GM19463 (cell line): Measurements from ENCODE around the gene FIG4.
"Not testable (repeated sequence)": the region's sequence is repeated elsewhere in the genome, so short reads cannot be mapped to it uniquely, and the experiment has no call there.

ENCODE experiments used
- ATAC-seq: cut with Tn5 transposase; IDR thresholded peaks from one replicate; pipeline ENCODE4 v1.9.1; 2021; ENCODE audit warnings: mild to moderate bottlenecking, moderate library complexity; ENCODE audit not compliant: unreplicated experiment

FIG4 gene

DNA sequence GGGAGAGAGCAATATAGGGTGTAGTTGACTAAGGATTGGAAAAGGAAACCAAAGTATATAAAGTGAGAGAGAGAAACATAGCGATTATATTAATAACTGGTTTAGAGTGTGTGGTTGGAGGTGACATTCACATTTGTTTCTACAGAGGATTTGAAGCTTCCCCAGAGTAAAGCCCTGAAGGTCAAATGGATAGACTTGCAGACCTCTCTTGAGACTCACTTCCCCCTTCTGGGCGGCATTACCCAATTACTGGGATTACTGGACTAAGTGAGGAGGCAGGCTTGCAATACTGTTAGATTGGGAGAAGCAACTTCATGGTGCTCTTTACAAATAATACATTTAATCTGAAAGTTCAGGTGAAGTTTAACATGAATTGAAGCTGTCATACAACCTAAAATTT, 10.7 kb downstream of the FIG4 start:
- no peak for ATAC-seq

DNA sequence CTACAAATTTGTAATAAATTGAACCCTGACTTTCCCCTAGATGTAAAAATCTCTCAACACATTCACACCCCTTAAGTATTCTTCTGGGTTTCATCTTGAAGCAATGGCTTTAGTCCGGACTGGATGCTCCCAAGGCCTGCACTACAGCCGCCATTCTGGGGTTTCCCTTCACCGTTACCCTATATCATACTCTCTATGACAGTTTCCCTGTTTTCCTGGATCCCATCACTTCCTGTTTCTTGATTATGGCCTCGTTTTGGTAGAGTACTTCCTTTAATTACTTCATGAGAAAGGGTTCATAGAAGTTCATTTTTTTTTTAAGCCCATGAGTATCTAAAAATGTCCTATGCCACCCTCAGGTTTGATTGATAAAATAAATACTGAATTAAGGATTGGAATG, 11.7 kb downstream of the FIG4 start:
- no peak for ATAC-seq

DNA sequence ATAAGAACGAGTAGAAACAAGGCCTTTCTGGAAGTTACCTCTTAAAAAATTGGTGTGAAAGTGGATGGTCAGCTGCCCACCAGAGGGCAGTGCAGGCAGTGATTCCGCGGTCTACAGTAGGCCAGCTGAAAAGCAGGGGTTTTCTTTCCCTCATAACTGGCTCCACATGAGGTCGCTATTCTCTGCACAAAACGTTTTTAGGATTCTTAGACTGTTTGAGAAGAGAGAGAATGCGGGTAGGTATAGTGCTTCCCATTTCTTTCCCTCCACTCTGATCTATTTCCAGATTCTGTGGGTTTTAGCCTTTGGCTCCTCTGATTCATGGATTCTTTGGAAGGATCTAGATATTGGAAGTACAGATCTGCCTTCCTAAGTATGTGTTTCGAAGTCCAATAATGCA, 14.2 kb downstream of the FIG4 start:
- no peak for ATAC-seq

DNA sequence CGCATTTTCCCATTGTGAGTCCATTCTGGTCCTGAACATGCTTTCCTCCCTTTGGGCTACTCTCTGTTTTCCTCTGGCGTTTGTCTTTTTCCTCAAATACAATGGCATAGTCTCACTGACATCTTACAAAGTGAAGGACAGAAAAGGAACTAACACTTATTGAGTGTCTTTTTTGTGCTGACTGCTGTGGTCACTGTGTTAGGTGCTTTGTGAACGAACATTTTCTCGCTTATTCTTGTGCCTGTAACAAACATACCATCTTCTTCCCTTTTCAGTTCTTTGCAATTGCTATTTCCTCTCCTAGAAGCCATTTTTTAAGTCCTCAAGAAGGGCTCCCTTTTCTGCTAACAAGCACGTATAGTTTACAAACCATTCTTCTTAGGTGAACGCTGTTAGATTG, 15.4 kb downstream of the FIG4 start:
- ATAC-seq, result no peak

DNA sequence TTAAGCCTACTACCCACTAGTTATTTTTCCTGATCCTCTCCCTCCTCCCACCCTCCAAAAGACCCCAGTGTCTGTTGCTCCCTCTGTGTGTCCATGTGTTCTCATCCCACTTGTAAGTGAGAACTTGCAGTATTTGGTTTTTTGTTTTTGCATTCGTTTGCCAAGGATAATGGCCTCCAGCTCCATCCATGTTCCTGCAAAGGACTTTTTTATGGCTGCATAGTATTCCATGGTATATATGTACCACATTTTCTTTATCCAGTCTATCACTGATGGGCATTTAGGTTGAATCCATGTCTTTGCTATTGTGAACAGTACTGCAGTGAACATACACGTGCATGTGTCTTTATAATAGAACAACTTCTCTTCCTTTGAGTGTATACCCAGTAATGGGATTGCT, 17.0 kb downstream of the FIG4 start:
- ATAC-seq, result not testable (repeated sequence)

DNA sequence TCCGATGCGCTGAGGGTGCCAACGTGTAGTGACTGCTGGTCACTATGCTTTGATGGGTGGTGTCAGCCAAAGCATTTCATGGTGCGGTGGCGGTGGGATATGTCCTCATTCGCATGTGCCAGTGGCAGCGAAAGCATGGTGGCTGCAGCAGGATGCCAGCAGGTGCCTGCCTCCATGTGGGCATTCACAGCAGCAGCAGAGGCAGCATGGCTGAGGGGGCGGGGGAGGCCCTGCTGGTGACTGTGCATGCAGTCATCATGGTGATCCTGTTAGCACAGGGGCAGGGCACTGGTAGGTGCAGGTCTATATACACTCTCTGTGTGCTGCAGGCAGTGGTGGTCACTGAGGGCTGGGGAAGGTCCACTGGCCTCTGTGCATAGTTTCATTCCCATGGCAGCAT, 22.0 kb downstream of the FIG4 start:
- no peak for ATAC-seq

DNA sequence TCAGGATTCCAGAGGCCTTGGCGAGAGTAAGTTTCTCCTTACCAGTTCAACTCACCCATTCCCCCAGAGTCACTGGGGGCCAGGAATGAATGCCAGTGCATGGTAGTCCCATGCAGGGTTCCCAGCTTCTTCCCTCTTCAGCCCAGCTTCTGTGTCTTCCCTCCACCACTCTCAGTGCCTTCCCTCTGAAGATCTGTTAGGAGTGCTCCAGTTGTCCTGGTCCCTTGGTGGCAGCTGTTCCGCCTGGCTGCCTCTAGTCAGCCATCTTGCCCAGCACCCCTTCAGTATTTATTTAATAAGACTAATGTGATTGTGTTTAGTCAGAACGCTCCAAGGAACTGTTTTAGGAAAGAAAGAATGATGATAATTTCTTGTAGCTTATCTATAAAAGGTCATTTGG, 23.1 kb downstream of the FIG4 start:
- ATAC-seq, result no peak

DNA sequence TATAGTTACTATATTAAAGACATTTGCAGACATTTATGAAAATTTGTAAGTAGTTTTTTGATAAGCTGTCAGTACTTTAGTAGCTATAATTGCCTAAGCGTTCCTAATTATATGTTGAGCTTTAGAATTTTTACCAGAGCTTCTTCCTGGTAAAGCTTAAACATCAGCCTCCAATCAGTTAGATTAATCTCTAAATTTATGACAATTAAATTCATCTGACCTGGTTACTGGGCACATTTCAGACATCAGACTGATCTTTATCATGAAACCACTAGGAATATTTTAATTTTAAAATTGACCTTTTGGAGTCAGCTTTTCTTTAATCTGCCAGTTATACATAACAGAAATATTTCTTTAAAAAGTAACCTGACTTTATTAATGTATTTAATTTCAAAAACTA, 23.5 kb downstream of the FIG4 start:
- ATAC-seq, result no peak

DNA sequence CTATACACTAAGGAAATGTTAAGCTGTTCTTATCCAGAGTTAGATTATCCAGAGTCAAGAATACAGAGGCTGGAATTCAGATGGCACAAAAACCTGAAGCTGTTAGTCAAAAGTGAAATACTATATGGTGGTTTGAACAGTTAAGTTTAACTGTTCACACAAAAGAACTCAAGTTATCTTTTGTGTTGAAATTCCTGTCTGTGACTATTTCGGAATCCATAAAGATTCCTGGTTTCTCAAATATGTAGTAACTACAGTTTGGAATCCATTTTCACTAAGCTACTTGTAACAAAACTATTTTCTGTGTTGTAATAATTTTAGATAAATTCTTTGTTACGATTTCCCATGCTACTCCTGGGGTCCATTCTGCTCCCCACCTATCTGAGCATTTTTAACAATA, 24.5 kb downstream of the FIG4 start:
- no peak for ATAC-seq

DNA sequence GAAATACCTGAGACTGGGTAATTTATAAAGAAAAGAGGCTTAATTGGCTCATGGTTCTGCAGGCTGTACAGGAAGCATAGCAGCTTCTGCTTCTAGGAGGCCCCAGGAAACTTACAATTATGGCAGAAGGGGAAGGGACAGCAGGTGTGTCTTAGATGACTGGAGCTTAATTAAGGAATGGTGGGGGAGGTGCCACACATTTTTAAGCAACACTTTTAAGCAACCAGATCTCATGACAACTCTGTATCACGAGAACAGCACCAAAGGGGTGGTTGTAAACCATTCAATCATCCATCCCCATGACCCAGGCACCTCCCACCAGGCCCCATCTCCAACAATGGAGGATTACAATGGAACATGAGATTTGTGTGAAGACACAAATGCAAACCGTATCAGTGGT, 26.9 kb downstream of the FIG4 start:
- ATAC-seq, result no peak

DNA sequence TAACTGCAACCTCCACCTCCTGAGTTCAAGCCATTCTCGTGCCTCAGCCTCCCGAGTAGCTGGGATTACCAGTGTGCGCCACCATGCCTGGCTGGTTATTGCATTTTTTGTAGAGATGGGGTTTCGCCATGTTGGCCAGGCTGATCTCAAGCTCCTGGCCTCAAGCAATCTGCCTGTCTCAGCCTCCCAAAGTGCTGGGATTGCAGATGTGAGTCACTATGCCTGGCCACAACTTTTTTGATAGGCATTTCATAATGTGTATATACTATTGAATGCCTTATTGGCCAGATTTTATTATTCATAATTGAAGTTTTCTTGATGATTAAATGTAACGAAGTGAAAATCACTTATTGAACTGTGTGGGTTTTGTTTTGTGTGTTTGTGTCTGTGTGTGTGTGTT, 27.9 kb downstream of the FIG4 start:
- ATAC-seq, result no peak

DNA sequence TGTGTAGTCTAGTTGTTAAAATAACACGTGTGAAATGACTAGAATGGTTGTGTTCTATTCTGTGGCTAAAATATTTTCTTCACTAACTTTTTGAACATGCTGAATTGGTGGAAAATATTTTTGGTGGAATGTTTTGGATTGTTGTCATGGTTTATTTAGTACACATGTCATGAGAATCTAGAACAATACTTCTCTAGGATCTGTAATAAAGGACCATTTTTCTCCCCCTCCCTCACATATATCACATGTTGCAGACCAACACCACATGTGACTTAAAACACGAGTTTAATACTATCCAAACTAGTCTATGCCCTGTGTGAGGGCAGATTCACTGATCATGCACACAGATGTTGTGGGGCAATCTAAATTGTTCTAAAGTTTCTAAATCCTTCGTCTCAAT, 29.2 kb downstream of the FIG4 start:
- no peak for ATAC-seq

DNA sequence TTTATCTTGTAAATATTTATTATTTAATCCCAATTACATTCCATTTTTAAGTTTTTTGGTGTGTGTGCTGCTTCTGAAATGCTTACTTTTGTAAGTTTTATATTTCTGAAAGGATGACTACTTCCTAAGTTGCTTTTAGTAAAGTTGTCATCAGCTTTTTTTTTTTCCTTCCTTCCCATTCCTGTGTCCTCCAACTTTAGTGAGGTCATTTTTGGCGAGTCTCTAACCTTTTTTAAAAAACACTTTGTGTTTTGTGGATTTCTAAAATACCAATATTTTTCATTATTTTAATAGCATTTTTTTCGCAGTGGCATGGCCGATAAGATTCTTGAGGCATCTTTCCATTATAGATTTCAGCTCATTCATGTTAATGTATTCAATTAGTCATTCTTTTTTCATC, 30.9 kb downstream of the FIG4 start:
- no peak for ATAC-seq

DNA sequence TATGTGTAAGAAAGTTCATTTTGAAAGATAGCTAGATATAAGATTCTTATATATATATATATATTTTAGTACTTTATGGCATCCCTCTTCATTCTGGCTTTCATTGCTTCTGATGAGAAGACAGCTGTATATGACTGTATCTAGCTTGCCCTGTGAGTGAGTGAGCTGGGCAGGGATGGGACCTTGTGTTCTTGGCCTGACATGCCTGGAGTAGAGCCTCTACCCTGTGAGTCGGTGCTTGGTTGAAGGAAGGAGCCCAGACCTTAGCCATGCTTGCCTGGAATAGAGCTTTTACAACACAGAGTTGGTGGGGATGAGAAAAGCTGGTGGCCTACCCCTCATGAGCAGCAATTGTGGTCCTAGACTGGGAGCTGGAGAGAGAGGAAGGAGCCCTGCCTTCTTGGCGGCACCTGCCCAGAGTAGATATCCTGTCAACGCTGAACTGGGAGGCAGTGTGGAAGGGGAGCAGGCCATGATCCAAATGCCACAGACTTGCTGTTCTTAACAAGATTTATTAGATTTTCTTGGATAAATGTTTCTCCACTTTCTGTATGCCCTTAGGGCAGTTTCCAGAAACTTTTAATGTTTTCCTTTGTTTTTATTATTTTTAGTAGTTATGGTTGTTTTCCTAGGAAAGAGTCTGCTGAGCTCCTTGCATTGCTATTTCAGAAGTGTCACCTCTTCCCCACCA, 31.6 kb downstream of the FIG4 start:
- no peak for ATAC-seq

DNA sequence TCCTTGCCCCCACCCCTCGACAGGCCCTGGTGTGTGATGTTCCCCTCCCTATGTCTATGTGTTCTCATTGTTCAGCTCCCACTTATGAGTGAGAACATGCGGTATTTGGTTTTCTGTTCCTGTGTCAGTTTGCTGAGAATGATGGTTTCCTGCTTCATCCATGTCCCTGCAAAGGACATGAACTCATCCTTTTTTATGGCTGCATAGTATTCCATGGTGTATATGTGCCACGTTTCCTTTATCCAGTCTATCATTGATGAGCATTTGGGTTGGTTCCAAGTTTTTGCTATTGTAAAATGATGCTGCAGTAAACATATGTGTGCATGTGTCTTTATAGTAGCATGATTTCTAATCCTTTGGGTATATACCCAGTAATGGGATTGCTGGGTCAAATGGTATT, 34.2 kb downstream of the FIG4 start:
- ATAC-seq, result not testable (repeated sequence)

DNA sequence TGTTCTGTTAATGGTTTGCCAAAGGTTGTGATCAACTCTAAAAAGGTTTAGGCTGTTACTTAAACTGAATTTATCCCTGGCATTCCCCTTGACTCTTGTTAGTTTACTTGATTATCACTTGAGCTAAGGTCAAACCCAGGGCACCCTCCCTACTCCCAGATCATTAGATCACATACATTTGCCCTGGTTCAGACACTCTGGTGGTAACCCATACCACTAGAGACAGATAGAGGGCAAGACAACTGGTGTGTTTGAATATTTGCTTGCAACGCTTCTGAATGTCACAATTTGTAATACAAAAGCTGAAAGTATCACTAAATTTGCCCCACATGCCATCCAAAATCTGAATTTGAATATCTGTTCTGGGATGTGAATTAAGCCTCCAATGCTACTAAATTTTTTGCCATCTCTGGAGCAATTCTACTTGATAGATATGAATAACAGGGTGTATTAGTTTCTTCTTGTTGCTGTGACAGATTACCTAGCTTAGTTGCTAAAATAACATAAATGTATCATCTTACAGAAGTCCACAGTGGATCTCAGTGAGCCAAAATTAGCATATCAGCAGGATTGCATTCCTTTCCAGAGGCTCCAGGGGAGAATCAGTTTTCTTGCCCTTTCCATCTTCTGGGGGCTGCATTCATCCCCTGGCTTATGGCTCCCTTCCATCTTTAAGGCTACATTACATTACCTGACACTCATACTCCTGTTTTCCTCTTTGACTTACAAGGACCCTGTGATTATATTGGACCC, 45.4 kb downstream of the FIG4 start:
- ATAC-seq, result no peak

DNA sequence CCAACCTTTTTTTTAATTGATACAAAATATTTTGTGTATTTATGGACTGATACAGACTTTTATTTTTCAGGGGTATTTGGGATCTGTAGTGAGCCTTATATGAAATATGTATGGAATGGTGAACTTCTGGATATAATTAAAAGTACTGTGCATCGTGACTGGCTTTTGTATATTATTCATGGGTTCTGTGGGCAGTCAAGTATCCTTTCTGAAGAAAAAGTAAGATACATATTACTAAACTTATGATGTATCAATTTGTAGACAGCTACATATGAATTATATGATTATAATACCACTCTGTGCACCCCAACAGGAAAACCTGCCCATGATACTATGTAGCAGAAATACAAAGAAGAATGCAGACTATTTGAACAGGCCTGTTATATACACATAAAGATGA, 47.2 kb downstream of the FIG4 start:
- no peak for ATAC-seq

DNA sequence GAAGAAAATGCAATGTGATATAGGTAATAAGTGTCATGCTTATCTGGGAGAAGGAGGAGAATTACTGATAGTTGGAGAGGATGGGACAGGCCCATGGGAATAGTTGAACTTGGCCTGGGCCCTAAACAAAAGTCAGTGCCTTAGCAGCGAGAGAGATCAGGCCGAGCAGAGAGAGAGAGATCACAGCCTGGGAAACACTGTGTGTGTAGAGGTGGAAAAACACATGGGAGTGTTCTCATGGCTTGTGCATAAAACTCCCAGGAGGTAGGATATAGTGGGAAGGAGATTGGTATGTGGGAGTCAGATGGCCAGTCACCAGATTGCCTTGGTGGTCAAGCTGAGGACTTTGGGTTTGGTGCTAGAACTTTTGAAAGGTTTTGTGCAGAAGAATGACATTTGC, 47.6 kb downstream of the FIG4 start:
- ATAC-seq, result no peak

DNA sequence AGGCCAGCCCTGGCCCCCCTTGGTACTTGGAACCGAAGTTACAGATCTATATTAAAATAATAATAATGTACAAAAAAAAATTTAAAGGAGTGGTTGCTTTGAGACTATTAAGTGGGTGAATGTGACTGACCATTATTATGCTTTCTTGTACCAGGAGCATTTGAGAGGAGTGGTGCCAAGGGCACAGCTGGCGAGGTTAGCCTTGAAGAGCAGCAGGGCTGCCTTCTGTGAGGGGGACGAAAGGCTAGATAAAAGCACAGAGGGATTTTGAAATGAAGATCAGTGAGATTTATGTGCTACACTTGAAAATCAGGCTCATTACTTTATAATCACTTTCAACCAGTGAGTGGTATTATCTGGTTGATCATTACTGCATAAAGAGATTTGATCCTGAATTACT, 48.6 kb downstream of the FIG4 start:
- no peak for ATAC-seq

DNA sequence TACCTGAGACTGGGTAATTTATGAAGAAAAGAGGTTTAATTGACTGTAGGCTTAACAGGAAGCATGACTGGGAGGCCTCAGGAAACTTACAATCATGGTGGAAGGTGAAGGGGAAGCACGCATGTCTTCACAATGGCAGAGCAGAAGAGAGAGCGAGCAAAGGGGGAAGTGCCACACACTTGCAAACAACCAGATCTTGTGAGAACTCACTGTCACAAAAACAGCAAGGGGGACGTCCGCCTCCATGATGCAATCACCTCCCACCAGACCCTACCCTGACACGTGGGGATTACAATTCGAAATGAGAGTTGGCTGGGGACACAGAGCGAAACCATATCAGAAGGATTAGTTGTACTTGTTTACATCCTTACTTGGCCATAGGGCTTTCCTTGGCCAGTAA, 49.7 kb downstream of the FIG4 start:
- no peak for ATAC-seq

DNA sequence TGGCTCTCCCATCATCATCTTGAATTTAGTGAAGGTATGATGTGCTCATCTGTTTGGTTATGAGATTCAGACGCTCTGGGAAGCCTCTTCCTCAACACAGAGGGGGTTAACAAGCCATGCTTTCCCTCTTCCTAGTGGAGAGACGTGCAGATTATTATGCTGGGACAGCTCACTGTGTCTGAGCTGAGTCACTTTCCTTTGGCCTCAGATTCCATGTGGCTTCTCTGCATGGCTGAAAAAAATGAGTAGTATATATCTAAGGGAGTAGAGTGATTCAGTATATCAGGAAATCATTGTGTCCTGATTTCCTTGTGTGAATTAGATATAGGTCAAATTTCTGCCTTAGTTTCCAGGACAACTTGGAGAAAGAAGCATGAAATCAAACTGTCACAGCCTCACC, 52.6 kb downstream of the FIG4 start:
- ATAC-seq, result no peak

DNA sequence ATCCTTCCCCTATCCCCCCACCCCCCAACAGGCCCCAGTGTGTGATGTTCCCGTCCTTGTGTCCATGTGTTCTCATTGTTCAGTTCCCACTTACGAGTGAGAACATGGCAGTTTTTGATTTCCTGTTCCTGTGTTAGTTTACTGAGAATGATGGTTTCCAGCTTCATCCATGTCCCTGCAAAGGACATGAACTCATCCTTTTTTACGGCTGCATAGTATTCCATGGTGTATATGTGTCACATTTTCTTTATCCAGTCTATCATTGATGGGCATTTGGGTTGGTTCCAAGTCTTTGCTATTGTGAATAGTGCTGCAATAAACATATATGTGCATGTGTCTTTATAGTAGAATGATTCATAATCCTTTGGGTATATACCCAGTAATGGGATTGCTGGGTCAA, 53.7 kb downstream of the FIG4 start:
- not testable (repeated sequence) for ATAC-seq

DNA sequence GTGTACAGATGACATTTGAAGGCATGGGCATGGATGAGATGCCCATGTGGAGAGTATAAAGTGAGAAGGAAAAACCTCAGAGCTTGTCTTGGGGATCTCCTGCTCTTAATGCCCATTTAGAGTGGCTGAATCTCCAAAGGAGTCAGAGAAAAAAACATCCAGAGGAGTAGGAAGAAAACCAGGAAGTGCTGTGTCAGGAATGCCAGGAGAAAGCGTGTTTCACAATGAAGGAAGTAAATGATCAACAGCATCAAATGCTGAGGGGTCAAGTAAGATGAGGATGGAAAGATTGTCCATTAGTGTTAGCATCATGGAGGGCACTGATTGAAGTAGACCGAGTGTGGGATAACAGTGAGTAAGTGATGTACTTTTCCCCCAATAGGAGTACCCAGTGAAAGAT, 56.1 kb downstream of the FIG4 start:
- ATAC-seq, result no peak
